ENCODE measurements around the gene TOMM5. TPM values are rescaled to one million over a fixed set of nuclear protein-coding genes. Genes with fewer than 3 reads are reported as not detected.

The TOMM5 gene
- total RNA-seq, 1 experiment from 2014 or later = 225 TPM

Other genes with a start within 250 kb of the TOMM5 start
- gene GRHPR, start 169.9 kb downstream of the TOMM5 start, total RNA-seq (2014; rRNA removed; shearing (Covaris generic)) = 92.0 and 94.9 TPM in 2 replicates
- gene ZBTB5, start 127.1 kb downstream of the TOMM5 start, total RNA-seq (2014; rRNA removed; shearing (Covaris generic)) = 8.0 and 8.7 TPM in 2 replicates
- gene POLR1E, start 106.6 kb downstream of the TOMM5 start, total RNA-seq (2014; rRNA removed; shearing (Covaris generic)) = 37.1 and 38.7 TPM in 2 replicates
- 2.0 and 2.7 TPM in 2 replicates for gene FBXO10, start 16.2 kb downstream of the TOMM5 start, total RNA-seq (2014; rRNA removed; shearing (Covaris generic))
- not detected in 2 replicates for gene FRMPD1, start 58.4 kb upstream of the TOMM5 start, total RNA-seq (2014; rRNA removed; shearing (Covaris generic))
- 3.9 and 4.5 TPM in 2 replicates for gene TRMT10B, start 161.2 kb upstream of the TOMM5 start, total RNA-seq (2014; rRNA removed; shearing (Covaris generic))
- gene EXOSC3, start 192.5 kb upstream of the TOMM5 start, total RNA-seq (2014; rRNA removed; shearing (Covaris generic)) = 55.5 and 55.6 TPM in 2 replicates
- gene DCAF10, start 208.2 kb upstream of the TOMM5 start, total RNA-seq (2014; rRNA removed; shearing (Covaris generic)) = 21.4 and 21.8 TPM in 2 replicates